ENCODE data around the gene MLLT10. TPM values are rescaled to one million over a fixed set of nuclear protein-coding genes. Genes with fewer than 3 reads are reported as not detected.

MLLT10 gene
- total and polyA plus RNA-seq, 9 of the 15 experiments (the other 6 are each of a cell fraction or from before 2014, with no cell fraction given), result 18.8 to 81.4 (median 64.2) TPM

DNA sequence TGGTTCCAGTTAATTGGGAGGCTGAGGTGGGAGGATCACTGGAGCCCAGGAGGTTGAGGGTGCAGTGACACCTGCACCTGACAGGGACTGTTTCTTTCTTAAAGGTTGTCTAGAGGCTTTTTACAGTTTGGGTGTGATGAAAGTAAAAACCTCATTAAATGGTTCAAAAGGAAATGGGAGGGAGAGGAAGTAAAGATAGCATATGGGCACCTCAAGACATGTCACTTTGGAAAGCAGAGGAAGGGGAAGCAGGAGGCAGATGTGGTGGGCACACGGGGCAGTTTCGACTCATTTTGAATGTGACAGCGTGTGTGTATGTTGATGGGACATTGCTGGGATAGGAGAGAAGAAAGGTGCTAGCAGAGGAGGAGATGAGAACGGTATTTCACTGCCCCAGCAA, 203.1 kb downstream of the MLLT10 start:
- DNase-seq (ENCODE audit: extremely low read depth in 1 of 4, low spot score in 3 of 4) (no peak), FAIRE-seq (no peak), ATAC-seq (no peak)
- H3K9me3 ChIP-seq (replicated peaks; ENCODE audit: control insufficient read depth, insufficient read depth, low read depth, low read length), result no peaks in the 10 kb centered on the region
- H3K79me2 ChIP-seq (ENCODE audit: control insufficient read depth, insufficient read depth, low read length), result no peaks in the 10 kb centered on the region; the same call in 2 of the 3 replicates
- WGBS (ENCODE audit: insufficient coverage, low coverage, missing lambda C conversion rate), result 90% methylated on average over 4 of the region's 4 CpGs
- H3K9ac ChIP-seq (ENCODE audit: insufficient read depth in 1 of 2, low read depth in 2 of 2, low read length in 2 of 2), result no peak overlapping the region
- H4K20me1 ChIP-seq (replicated peaks; ENCODE audit: control insufficient read depth, insufficient read depth, low read length), result no peaks in the 10 kb centered on the region
- H3K27ac ChIP-seq (ENCODE audit: extremely low read depth, low read depth, low read length), result no peak overlapping the region
- in situ Hi-C loops (cut with MboI), result loop anchor here (5.0 kb wide), 2 partner anchors 230 to 455 kb away; no protein-coding TSS in a partner anchor
- TF ChIP-seq TRIM25 (IDR thresholded peaks at IDR 0.05; ENCODE audit: borderline replicate concordance) (no peak), E2F4 (CRISPR knock-in tag; IDR thresholded peaks at IDR 0.05; ENCODE audit: low read depth) (no peak), TCF3 (CRISPR knock-in tag; IDR thresholded peaks at IDR 0.05) (no peak), HMBOX1 (IDR thresholded peaks at IDR 0.05) (no peak)
- H3K4me3 ChIP-seq, result no peak overlapping the region
- POLR2A ChIA-PET, result no interaction called here
- no peaks in the 10 kb centered on the region for H3K27me3 ChIP-seq (ENCODE audit: control insufficient read depth in 2 of 2, insufficient read depth in 2 of 2, low read length in 2 of 2)
- no peaks in the 10 kb centered on the region for H3K4me1 ChIP-seq (replicated peaks in 1 of 2; ENCODE audit: control insufficient read depth in 2 of 2, insufficient read depth in 2 of 2, low read length in 2 of 2)
- no peak overlapping the region for H3K4me2 ChIP-seq (ENCODE audit: insufficient read depth, low read length)
- no peaks in the 10 kb centered on the region for H3K9me1 ChIP-seq (ENCODE audit: control insufficient read depth, insufficient read depth, low read length)
- no TSS peak for BruUV-seq (replicated peaks)
- H3K36me3 ChIP-seq (ENCODE audit: control insufficient read depth, insufficient read depth, low read length), result peaks cover 94% of the 10 kb centered on the region
- intact Hi-C loops (cut with micrococcal nuclease), result no loop called here
- CTCF ChIA-PET (ENCODE audit: low intra/inter-chr PET ratio), result no interaction called here
- H2AFZ ChIP-seq (ENCODE audit: low read depth, low read length), result no peak overlapping the region
